PFSK-1 (cell line): ENCODE results near the gene PTPRK.

Experiments
- POLR2AphosphoS5 ChIP-seq: IDR thresholded peaks from 2 replicates; pipeline ENCODE4 v1.6.1; 2012; ENCODE audit warnings: low read depth, mild to moderate bottlenecking, control low read depth, low read length, moderate library complexity
- SIN3A ChIP-seq: IDR thresholded peaks from 2 replicates; pipeline ENCODE4 v1.6.1; 2012; ENCODE audit warnings: mild to moderate bottlenecking, low read length, moderate library complexity, borderline replicate concordance; ENCODE audit not compliant: insufficient read depth
- TAF1 ChIP-seq: IDR thresholded peaks from 2 replicates; pipeline ENCODE4 v1.6.1; 2012; ENCODE audit warnings: low read length, control low read depth, borderline replicate concordance; ENCODE audit not compliant: insufficient read depth

GRCh38 chr6:128357392-128358130 lies 162.8 kb downstream of the PTPRK start:
- TF ChIP-seq TAF1 (no peak), POLR2AphosphoS5 (no peak), SIN3A (no peak)
